IPS-18a (cell line): ENCODE measurements around the gene PPP1R9B.

Experiments
- H3K27ac ChIP-seq: one replicate; pipeline ENCODE4 v1.5.1; 2013; ENCODE audit warnings: low read length
- H3K27me3 ChIP-seq: one replicate; pipeline ENCODE4 v1.6.1; 2013; ENCODE audit warnings: mild to moderate bottlenecking, low read length; ENCODE audit not compliant: control insufficient read depth, insufficient read depth
- H3K36me3 ChIP-seq: one replicate; pipeline ENCODE4 v1.6.1; 2013; ENCODE audit warnings: low read depth, low read length; ENCODE audit not compliant: control insufficient read depth
- H3K4me1 ChIP-seq: one replicate; pipeline ENCODE4 v1.6.1; 2013; ENCODE audit warnings: low read depth, low read length; ENCODE audit not compliant: control insufficient read depth
- H3K4me3 ChIP-seq: one replicate; pipeline ENCODE4 v1.5.1; 2013; ENCODE audit warnings: low read length
- H3K9ac ChIP-seq: one replicate; pipeline ENCODE4 v1.6.1; 2013; ENCODE audit warnings: mild to moderate bottlenecking, low read length, moderate library complexity
- H3K9me3 ChIP-seq: one replicate; pipeline ENCODE4 v1.6.1; 2013; ENCODE audit warnings: low read depth, low read length; ENCODE audit not compliant: control insufficient read depth

PPP1R9B gene, protein sequence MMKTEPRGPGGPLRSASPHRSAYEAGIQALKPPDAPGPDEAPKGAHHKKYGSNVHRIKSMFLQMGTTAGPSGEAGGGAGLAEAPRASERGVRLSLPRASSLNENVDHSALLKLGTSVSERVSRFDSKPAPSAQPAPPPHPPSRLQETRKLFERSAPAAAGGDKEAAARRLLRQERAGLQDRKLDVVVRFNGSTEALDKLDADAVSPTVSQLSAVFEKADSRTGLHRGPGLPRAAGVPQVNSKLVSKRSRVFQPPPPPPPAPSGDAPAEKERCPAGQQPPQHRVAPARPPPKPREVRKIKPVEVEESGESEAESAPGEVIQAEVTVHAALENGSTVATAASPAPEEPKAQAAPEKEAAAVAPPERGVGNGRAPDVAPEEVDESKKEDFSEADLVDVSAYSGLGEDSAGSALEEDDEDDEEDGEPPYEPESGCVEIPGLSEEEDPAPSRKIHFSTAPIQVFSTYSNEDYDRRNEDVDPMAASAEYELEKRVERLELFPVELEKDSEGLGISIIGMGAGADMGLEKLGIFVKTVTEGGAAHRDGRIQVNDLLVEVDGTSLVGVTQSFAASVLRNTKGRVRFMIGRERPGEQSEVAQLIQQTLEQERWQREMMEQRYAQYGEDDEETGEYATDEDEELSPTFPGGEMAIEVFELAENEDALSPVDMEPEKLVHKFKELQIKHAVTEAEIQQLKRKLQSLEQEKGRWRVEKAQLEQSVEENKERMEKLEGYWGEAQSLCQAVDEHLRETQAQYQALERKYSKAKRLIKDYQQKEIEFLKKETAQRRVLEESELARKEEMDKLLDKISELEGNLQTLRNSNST

DNA sequence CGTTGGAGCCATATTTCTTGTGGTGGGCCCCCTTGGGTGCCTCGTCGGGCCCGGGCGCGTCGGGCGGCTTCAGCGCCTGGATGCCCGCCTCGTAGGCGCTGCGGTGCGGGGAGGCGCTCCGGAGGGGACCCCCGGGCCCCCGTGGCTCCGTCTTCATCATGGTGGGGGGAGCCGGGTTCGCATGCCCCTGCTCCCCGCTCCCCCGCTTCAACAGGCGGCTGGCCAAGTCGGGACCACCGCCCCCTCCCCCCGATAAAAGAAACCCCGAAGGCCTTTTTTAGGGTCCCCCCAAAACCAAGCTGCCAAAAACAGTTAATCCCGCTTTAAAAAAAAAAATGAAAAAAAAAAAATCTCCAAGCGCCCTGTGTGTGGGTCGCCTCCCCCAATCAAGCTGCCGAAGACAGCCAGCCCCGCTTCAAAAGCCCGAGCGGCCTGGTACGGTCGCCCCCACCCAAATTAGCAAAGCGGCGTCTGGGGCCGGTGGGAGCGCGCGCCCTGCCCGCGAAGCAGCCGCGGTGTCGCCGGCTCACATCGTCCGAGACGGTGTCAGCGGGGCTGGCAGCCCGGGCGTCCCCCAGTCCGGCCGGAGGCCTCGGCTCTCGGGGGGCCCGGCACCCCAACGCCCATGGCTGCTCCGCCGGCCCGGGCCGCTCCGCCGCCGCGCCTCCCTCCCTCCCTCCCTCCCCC, at the start of gene PPP1R9B:
TSS of gene PPP1R9B (minus strand) at position 324 of the 687 bp plus-strand sequence. CDS start at position 160, 164 bp downstream.
- Histone ChIP-seq H3K36me3 (no peaks in the 10 kb centered on the region), H3K4me1 (peaks cover 24% of the 10 kb centered on the region), H3K9ac (no peak within 1 kb of the TSS), H3K27me3 (peaks cover 21% of the 10 kb centered on the region), H3K4me3 (peak within 1 kb of the TSS; percentile 70), H3K9me3 (no peaks in the 10 kb centered on the region), H3K27ac (no peak within 1 kb of the TSS)

- Histone ChIP-seq H3K36me3 (peaks cover 5% of the 10 kb centered on the region), H3K9ac (peak overlapping the region; percentile 20)
Measured at GRCh38 chr17:50199803-50200456, 49.5 kb upstream of the PPP1R9B start.

DNA sequence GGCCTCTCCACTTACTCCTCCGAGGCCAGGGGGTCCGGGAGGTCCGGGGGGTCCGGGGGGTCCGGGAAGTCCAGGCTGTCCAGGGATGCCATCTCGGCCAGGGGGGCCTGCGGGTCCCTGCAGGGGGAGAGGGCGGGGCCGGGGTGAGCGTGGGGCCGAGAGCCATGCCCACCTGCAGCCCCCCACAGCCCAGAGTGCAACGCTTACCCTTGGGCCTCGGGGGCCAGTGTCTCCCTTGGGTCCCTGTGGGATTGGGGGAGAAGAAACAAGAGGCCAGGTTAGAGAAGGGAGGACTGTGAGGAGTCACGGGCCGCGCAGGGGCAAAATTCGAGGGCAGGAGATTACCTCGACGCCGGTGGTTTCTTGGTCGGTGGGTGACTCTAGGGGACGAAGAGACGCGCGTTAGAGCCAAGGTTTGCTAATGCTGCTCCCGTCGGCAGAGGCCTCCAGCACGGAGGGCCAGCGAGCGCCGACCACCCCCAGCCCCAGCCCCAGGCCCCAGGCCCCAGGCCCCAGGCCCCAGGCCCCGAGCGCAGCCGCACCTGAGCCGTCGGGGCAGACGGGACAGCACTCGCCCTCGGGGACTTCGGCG, 48.8 kb upstream of the PPP1R9B start:
- peaks cover 32% of the 10 kb centered on the region for H3K27me3 ChIP-seq
- peak overlapping the region; percentile 67 for H3K4me3 ChIP-seq
- H3K9ac ChIP-seq, result no peak overlapping the region
- H3K27ac ChIP-seq, result no peak overlapping the region
- H3K9me3 ChIP-seq, result no peaks in the 10 kb centered on the region
- H3K36me3 ChIP-seq, result peaks cover 5% of the 10 kb centered on the region
- H3K4me1 ChIP-seq, result no peaks in the 10 kb centered on the region

More at GRCh38 chr17:50199803-50200456, 49.5 kb upstream of the PPP1R9B start:
- no peaks in the 10 kb centered on the region for H3K4me1 ChIP-seq
- no peak overlapping the region for H3K27ac ChIP-seq
- no peaks in the 10 kb centered on the region for H3K9me3 ChIP-seq
- H3K27me3 ChIP-seq, result peaks cover 32% of the 10 kb centered on the region
- H3K4me3 ChIP-seq, result peak overlapping the region; percentile 67

DNA sequence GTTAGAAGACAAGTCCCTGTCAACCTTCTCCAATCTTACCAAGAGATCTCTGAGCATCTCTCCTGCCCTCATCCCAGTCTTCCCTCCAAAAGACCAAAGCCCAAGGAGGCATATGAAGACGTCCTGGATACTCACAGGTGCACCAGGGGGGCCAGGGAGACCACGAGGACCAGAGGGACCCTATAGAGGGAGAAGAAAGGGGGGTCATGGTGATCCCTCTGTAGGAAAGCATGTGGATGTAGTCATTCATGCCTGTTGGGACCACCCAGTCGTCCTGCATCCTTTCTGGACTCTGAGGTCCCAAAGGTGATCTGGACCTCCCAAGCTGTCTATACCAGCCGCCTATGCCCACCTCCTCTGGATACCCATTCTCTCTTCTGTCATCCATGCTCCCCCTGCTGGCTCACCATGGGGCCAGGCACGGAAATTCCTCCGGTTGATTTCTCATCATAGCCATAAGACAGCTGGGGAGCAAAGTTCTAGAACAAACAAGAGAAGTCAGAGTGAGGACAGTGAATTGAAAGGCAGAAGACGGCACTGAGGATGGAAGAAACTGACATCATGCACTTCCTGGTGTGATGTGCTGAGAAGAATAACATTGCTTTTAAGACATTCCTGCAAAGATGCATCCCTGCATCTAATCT, 47.7 kb upstream of the PPP1R9B start:
- Histone ChIP-seq H3K9ac (no peak overlapping the region), H3K4me1 (no peaks in the 10 kb centered on the region), H3K36me3 (peaks cover 5% of the 10 kb centered on the region), H3K27ac (no peak overlapping the region), H3K9me3 (no peaks in the 10 kb centered on the region), H3K27me3 (peaks cover 30% of the 10 kb centered on the region), H3K4me3 (no peak overlapping the region)

GRCh38 chr17:50196826-50197225, 46.3 kb upstream of the PPP1R9B start:
- no peak overlapping the region for H3K27ac ChIP-seq

DNA sequence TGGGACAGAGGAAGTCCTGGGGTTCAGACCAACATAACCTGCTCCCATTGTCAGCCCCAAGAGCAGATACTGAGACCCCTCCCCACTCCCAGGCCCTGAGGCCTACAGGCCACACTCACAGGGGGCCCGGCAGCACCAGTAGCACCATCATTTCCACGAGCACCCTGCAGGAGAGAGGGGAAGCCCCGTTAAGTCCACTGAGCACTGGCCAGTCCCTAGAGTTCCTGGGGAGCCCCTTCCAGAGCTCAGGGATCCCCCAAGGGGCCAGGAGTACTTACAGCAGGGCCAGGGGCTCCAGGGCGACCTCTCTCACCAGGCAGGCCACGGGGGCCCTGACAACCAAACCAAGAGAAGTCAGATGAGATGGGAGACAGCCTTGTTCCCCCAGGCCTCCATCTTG, 45.6 kb upstream of the PPP1R9B start:
- H3K27ac ChIP-seq, result no peak overlapping the region
- H3K9me3 ChIP-seq, result no peaks in the 10 kb centered on the region
- peaks cover 9% of the 10 kb centered on the region for H3K27me3 ChIP-seq
- no peaks in the 10 kb centered on the region for H3K4me1 ChIP-seq
- no peak overlapping the region for H3K4me3 ChIP-seq
- H3K36me3 ChIP-seq, result peaks cover 5% of the 10 kb centered on the region
- H3K9ac ChIP-seq, result no peak overlapping the region

More at GRCh38 chr17:50196826-50197225, 46.3 kb upstream of the PPP1R9B start:
- peaks cover 5% of the 10 kb centered on the region for H3K36me3 ChIP-seq
- no peak overlapping the region for H3K4me3 ChIP-seq
- no peak overlapping the region for H3K9ac ChIP-seq
- H3K9me3 ChIP-seq, result no peaks in the 10 kb centered on the region
- peaks cover 17% of the 10 kb centered on the region for H3K27me3 ChIP-seq
- H3K4me1 ChIP-seq, result no peaks in the 10 kb centered on the region

- Histone ChIP-seq H3K9me3 (no peaks in the 10 kb centered on the region), H3K9ac (no peak overlapping the region), H3K27me3 (peaks cover 5% of the 10 kb centered on the region), H3K36me3 (peaks cover 5% of the 10 kb centered on the region), H3K4me1 (no peaks in the 10 kb centered on the region), H3K4me3 (no peak overlapping the region), H3K27ac (no peak overlapping the region)
Measured at GRCh38 chr17:50194934-50195865, 44.7 kb upstream of the PPP1R9B start.

- H3K36me3 ChIP-seq, result peaks cover 5% of the 10 kb centered on the region
- no peaks in the 10 kb centered on the region for H3K4me1 ChIP-seq
- peaks cover 5% of the 10 kb centered on the region for H3K27me3 ChIP-seq
- H3K27ac ChIP-seq, result no peak overlapping the region
- H3K4me3 ChIP-seq, result no peak overlapping the region
- no peaks in the 10 kb centered on the region for H3K9me3 ChIP-seq
- no peak overlapping the region for H3K9ac ChIP-seq
Measured at GRCh38 chr17:50194140-50194933, 43.9 kb upstream of the PPP1R9B start.

GRCh38 chr17:50192618-50193291, 42.3 kb upstream of the PPP1R9B start:
- Histone ChIP-seq H3K27ac (no peak overlapping the region), H3K9ac (no peak overlapping the region), H3K27me3 (no peaks in the 10 kb centered on the region), H3K4me1 (no peaks in the 10 kb centered on the region), H3K36me3 (peaks cover 12% of the 10 kb centered on the region), H3K9me3 (no peaks in the 10 kb centered on the region), H3K4me3 (no peak overlapping the region)
